HFFc6 (cell line): ENCODE results near the gene NUBPL. TPM values are rescaled to one million over a fixed set of nuclear protein-coding genes. Genes with fewer than 3 reads are reported as not detected.

Source experiments
- DNase-seq: peaks from one replicate; pipeline ENCODE4 v3.0.0-alpha.2; 2018
- H3K27ac Mint-ChIP-seq: 2 replicates; pipeline ENCODE4 v1.8.0; 2020; ENCODE audit warnings: mild to moderate bottlenecking, mixed read lengths
- H3K27me3 Mint-ChIP-seq: 2 replicates; pipeline ENCODE4 v1.8.0; 2021; ENCODE audit warnings: mild to moderate bottlenecking, moderate library complexity, mixed read lengths; ENCODE audit not compliant: insufficient read depth
- H3K36me3 Mint-ChIP-seq: 2 replicates; pipeline ENCODE4 v1.8.0; 2021; ENCODE audit warnings: low read depth, mixed read lengths
- H3K4me1 Mint-ChIP-seq: 2 replicates; pipeline ENCODE4 v1.8.0; 2020; ENCODE audit warnings: low read depth, mixed read lengths
- H3K4me3 Mint-ChIP-seq: 2 replicates; pipeline ENCODE4 v1.8.0; 2020; ENCODE audit warnings: mild to moderate bottlenecking, moderate library complexity, mixed read lengths
- H3K9me3 Mint-ChIP-seq: 2 replicates; pipeline ENCODE4 v1.8.0; 2020; ENCODE audit warnings: mild to moderate bottlenecking, mixed read lengths
- CTCF ChIP-seq: fragments of 200-600 bp; sonication (generic); IDR thresholded peaks from 2 replicates; pipeline ENCODE4 v1.5.0; 2021; ENCODE audit warnings: antibody characterized with exemption, mild to moderate bottlenecking
- total RNA-seq, 6 experiments: library from RNA; stranded (reverse); fragmentation: NEBNext Ultra II Directional; extraction: Animal tissue kit (Norgen Biotek cat#: 25700); gene quantifications; 2 replicates in 1 of 6; 3 replicates in 5 of 6; pipeline ENCODE4 v1.2.3, GENCODE V29; 2021

NUBPL gene
- total RNA-seq, 6 experiments from 2014 or later = 8.2 to 10.7 (median 9.7) TPM

GRCh38 chr14:31766315-31766892, 205.2 kb downstream of the NUBPL start:
- Mint-ChIP-seq H3K9me3 (no peaks in the 10 kb centered on the region), H3K4me3 (no peak overlapping the region), H3K27me3 (no peaks in the 10 kb centered on the region; the same call in 1 of the 2 replicates), H3K27ac (no peak overlapping the region), H3K4me1 (peaks cover 6% of the 10 kb centered on the region; the same call in 1 of the 2 replicates), H3K36me3 (no peaks in the 10 kb centered on the region)
- TF ChIP-seq CTCF = no peak
- DNase-seq = no peak

- TF ChIP-seq CTCF = no peak
- Mint-ChIP-seq H3K36me3 (no peaks in the 10 kb centered on the region), H3K27me3 (no peaks in the 10 kb centered on the region; the same call in 1 of the 2 replicates), H3K9me3 (no peaks in the 10 kb centered on the region), H3K4me1 (peaks cover 6% of the 10 kb centered on the region; the same call in 1 of the 2 replicates), H3K27ac (no peak overlapping the region), H3K4me3 (no peak overlapping the region)
- no peak for DNase-seq
These were observed 207.2 kb downstream of the NUBPL start for GRCh38 chr14:31768355-31768754.

DNA sequence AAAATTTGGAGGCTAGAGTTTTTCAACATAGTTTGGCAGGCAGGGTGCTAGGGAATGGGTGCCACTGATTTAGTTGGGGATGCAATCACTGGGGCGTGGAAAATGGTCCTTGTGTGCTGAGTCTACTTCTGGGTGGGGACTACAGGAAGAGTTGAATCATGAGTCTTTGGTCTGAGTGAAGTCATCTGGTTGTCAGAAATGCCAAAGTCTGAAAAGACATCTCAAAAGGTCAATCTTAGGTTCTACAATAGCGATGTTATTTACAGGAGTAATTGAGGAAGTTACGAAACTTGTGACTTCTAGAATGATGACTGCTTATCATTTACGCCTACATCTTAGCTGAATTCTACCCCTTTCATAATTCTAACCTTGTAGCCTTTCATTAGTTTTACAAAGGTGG, 209.1 kb downstream of the NUBPL start:
- H3K4me1 Mint-ChIP-seq = peaks cover 6% of the 10 kb centered on the region; the same call in 1 of the 2 replicates
- no peaks in the 10 kb centered on the region for H3K36me3 Mint-ChIP-seq
- DNase-seq = no peak
- H3K4me3 Mint-ChIP-seq = no peak overlapping the region
- no peak overlapping the region for H3K27ac Mint-ChIP-seq
- TF ChIP-seq CTCF = no peak
- H3K27me3 Mint-ChIP-seq = no peaks in the 10 kb centered on the region; the same call in 1 of the 2 replicates
- H3K9me3 Mint-ChIP-seq = no peaks in the 10 kb centered on the region

- no peak for TF ChIP-seq CTCF
- Mint-ChIP-seq H3K36me3 (no peaks in the 10 kb centered on the region), H3K27me3 (no peaks in the 10 kb centered on the region; the same call in 1 of the 2 replicates), H3K9me3 (no peaks in the 10 kb centered on the region), H3K27ac (no peak overlapping the region), H3K4me1 (peaks cover 6% of the 10 kb centered on the region; the same call in 1 of the 2 replicates), H3K4me3 (no peak overlapping the region)
- DNase-seq = no peak
These were observed 213.4 kb downstream of the NUBPL start for GRCh38 chr14:31774567-31774966.

GRCh38 chr14:31777312-31777711, 216.1 kb downstream of the NUBPL start:
- Mint-ChIP-seq H3K27me3 (no peaks in the 10 kb centered on the region; the same call in 1 of the 2 replicates), H3K4me1 (no peaks in the 10 kb centered on the region), H3K36me3 (peaks cover 10% of the 10 kb centered on the region; the same call in 1 of the 2 replicates), H3K27ac (no peak overlapping the region), H3K9me3 (peaks cover 12% of the 10 kb centered on the region), H3K4me3 (no peak overlapping the region)
- TF ChIP-seq CTCF = no peak
- DNase-seq = no peak
